CMK (cell line): ENCODE results near the gene TNRC6B.
"Not testable (repeated sequence)": the region's sequence is repeated elsewhere in the genome, so short reads cannot be mapped to it uniquely, and the experiment has no call there.

Experiments used
- DNase-seq: peaks from one replicate; pipeline ENCODE4 v3.0.0-alpha.2; 2010; ENCODE audit warnings: low read depth

Gene TNRC6B

DNA sequence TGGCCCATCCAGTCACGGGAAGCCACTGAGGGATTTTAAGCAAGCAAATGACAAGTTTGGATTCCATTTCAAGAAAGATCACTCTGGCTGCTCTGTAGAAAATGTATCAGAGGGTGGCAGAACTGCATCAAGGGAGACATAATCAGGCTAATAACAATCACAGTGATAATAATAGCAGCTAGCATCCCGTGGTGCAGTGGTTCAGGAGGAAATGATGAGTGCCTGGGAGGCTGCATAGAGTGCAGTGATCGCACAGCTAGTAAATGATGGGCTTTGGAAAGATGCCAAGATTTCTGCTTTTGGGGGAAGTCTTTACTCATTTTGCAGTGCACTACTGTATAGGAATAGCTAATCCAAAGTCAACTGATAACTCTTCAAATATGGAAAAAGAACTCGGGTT, 35.8 kb downstream of the TNRC6B start:
- DNase-seq: no peak

DNA sequence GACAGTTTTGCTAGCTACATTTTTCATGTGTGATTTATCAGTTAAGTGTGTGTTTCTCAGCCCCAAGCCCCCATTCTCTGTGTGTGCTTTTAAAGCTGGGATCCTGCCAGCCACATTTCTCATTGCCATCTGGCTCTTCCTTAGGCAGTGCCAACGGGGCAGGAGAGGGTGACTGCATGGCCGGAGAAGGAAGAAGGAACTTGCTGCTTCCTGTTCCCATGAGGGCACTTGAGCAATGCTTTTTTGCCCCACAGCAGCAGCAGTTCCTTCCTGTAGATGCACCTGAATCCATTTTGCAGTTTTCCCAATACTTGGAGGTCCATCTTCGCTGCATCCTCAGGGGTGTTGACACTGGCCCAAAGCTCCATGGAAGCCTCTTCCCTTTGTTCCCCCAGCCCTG, 37.5 kb downstream of the TNRC6B start:
- no peak for DNase-seq

DNA sequence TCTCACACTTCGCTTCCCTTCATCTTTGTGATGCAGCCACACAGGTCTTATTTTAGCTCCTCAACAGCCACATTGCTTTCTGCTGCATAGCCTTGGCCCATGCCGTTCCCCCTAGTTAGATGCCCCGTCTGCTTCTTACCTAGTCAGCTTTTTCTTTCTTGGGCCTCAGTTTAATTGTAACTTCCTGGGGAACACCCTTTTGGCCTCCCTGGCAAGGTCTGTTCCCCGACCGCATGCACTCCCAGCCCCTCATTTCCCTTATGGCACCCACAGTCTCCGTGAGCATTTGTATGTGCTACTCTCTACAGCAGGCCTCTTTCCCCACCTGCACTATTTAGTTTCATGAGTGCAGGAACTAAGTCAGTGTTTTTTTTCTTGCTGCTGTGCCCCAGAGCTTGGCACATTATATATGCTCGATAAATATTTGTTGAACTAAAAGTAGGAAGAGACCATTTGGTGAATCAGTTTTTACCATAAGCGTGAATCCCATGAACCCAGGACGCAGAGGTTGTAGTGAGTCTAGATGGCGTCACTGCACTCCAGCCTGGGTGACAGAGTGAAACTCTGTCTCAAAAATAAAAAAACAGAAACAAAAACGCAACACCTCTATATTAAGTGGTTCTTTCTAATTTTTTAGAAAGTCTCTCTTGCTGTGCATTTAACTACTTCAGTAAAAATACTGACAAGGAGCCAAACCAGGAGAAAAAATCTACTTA, 38.5 kb downstream of the TNRC6B start:
- DNase-seq: no peak

DNA sequence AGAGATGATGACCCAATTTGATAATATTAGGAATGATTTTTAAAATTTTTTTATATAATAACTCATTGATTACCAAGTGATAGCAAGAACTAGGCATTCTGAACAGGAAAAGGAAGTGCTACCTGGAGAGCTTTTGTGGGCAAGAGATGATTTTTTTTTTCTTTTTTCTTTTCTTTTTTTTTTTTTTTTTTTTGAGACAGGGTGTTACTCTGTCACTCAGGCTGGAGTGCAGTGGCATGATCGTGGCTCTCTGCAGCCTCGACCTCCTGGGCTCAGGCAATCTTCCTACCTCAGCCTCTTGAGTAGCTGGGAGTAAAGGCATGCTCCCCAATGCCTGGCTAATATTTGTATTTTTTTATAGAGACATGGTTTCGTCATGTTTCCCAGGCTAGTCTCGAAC, 40.4 kb downstream of the TNRC6B start:
- no peak for DNase-seq

DNA sequence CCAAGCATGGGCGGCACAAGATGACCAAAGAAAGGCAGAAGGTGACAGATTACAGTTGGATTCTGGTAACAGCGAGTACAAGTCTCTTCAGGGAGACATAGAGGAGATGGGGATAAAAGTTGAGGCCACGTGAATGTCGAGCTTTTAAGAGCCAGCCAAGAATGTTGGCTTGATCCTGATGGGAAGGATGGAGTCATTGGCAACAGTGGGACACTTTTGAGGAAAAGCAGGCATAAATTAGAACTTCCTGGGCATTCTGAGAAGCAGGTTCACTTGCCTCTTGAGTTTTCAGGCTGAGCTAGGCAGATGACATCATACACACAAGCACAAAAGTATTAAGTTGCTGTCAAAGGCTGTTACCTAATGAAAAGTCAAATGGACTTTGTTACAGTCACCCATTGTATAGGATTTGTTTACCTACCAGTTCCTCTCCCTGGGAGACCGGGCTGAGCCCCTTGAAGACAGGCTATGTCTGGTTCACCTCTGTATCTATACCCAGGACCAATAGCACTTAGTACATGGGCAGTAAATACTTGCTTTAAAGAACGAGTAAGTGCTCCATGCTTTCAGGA, 41.1 kb downstream of the TNRC6B start:
- no peak for DNase-seq

DNA sequence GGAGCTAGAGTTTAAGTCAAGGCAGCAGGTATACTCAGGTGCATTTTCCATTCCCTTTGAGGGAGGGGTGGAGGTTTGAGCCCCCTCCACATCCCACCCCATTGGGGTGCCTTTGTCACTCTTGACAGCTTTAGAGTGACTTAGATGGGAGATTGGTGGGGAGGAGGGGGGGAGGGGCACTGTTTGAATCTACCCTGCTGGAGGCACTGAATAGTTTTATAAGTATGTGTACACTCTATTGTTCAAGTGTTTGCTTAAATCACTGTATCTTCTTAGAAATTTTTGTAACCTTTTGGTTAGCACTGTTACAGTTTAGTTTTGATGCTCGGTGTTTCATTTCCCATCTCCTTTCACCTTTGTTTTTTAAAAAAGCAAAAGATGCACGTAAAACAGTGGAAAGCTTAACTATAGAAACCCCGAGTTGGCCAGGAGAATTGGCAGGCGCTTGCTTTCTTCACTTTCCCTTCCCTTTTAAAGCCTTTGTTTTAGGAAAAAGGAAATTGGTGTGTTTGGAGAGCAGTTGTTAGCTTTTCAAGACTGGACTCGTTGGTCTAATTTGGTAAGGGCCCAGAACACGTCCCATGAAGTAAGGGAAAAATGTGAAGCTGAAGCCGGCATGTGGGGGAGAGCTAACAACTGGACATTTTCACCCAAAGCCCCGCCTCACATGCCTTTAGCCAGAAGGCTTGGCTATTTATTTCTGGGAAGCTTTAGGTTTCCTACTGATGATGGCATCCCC, 42.8 kb downstream of the TNRC6B start:
- no peak for DNase-seq

DNA sequence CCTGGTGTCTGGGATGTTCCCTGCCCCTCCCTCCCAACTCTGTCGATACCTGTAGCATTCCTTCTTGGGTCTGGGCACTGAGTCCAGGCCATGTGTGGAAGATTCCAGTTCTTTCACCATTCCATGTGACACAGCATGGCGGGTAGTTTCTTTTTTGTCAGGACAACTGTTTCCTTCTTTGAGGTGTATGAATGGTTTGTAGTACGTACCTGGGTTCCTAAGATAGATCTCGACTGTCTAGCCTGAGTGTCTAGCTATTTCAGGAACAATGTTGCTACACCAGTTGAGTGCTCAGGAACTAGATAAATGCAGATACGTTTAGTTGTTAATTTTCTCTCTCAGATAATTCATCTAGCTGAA, 43.3 kb downstream of the TNRC6B start:
- no peak for DNase-seq

DNA sequence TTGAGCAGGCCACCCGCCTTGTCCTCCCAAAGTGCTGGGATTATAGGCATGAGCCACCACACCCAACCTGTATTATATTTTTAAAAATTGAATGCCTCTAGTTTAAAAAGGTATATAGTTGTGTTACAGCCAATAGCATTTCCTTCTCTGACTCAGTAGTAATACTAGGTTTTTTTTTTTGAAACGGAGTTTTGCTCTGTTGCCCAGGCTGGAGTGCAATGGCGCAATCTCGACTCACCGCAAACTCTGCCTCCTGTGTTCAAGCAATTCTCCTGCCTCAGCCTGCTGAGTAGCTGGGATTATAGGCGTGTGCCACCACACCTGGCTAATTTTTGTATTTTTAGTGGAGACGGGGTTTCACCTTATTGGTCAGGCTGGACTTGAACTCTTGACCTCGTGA, 45.3 kb downstream of the TNRC6B start:
- not testable (repeated sequence) for DNase-seq

DNA sequence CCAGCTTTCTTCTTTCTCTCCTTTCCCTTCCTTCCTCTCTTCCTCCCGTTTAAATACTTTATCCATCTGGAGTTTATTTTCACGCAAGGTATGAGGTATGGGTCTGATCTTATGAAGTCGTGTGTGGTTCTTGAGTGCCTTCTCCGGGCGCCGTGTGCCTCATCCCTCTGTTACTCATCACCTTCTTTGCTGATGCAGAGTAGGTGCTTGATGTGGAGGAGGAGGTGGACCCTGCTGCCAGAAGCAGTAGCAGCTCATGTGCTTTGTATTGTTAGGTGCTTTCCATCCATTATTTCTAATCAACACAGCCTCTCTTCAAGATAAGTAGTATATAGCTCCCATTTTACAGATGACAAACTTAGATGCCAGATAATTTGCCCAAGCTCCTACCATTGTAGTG, 47.0 kb downstream of the TNRC6B start:
- no peak for DNase-seq

DNA sequence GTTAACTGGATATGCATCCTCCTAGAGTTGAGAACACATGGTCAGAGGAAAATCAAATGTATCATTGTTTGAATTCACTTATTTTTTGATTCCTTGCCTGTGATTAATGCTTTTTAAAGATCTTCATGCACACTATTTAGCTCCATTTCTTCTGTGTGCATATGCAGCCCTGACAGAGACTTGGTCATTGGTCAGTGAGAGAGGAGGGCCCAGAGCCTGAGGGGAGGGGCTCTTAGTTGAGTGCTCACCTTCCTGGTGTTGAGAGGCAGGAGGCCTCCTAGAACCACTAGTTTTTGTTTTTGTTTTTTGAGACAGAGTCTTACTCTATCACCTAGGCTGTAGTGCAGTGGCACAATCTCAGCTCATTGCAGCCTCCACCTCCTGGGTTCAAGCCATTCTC, 48.9 kb downstream of the TNRC6B start:
- DNase-seq: no peak

DNA sequence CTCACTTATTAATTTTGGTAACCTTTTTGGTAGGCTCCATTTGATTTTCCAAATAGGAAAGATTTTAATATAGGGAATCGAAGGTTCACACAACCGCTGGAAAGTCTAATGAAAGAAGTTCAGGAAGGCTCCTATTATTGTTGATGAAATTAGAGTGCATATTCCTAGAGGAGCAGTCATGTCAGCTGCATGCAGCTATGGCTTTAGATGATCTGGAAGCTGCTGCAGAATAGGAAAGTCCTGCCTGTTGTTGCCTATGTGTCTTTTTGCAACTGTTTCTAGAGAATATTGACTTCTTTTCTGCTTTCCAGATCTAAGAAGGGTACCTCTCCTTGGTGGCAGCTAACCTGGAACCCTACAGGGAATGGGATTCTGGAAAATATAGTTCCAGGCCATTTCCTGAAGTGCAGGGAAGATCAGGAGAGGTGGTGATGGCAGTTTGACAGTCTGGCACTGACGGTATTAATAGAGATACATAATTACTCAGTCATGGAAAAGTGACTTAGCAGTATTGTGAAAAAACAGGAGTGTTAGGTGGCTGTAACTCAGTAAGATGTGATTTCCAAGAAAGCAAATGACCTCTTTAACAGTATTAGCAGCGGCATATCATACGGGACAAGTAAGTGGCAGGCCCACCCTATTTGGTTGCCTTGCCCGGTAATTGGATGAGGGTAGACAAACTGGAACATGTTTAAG, 54.0 kb downstream of the TNRC6B start:
- DNase-seq: no peak

DNA sequence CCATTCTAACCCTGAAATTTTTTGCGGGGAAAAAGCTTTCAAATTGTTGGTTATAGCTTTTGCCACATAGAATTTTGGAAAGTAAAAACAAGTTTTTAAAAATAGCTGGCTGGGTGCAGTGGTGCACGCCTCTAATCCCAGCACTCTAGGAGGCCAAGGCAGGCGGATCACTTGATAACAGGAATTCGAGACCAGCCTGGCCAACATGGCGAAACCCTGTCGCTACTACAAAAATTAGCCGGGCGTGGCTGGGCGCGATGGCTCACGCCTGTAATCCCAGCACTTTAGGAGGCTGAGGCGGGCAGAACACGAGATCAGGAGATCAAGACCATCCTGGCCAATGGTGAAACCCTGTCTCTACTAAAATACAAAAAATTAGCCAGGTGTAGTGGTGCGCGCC, 54.9 kb downstream of the TNRC6B start:
- no peak for DNase-seq

DNA sequence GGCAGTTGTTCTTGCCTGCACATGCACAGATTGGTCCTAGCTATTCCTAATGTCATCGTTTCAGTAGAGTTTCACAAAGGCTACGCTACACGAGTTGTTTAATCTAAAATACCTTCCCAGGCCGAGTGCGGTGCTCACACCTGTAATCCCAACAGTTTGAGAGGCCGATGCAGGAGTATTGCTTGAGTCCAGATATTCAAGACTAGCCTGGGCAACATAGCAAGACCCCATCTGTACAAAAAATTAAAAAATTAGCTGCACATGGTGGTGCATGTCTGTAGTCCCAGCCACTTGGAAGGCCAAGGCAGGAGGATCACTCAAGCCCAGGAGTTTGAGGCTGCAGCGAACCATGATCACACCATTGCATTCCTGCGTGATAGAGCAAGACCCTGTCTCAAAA, 56.2 kb downstream of the TNRC6B start:
- no peak for DNase-seq

DNA sequence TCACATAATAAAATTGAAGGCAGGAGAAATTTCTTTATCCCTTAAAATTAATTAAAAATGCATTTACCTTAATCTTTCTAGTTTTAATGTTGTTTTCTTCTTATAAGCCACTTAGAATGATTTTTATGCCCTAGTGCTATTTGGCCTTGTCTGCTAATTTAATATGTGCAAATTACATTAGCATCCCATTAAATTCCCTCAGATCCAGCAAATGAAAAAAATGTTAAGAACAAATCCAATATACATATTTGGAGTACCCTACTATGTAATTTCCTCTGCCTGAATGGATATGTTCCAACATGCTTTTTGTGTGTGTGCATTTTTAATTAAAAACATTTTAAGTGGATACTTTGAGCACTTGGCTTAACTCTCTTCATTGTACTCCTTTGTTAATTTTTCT, 56.9 kb downstream of the TNRC6B start:
- no peak for DNase-seq

DNA sequence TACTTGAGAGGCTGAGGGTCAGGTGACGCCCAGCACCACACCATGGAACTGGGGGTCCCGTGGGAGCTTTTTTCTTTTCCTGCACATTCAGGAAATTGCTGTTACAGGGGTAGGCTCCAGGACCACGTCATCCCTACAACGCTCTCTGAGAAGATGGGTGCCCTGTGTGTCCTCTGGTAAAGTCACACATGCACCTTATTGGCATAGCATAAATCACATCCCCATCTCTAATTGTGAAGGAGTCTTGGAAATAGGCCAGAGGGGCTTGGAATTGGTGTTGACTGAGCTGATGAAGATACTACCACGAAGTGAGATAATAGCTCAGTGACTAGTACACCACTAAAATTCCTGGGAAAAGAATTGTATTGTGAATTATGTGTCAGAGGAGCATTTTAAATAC, 57.6 kb downstream of the TNRC6B start:
- DNase-seq: no peak

DNA sequence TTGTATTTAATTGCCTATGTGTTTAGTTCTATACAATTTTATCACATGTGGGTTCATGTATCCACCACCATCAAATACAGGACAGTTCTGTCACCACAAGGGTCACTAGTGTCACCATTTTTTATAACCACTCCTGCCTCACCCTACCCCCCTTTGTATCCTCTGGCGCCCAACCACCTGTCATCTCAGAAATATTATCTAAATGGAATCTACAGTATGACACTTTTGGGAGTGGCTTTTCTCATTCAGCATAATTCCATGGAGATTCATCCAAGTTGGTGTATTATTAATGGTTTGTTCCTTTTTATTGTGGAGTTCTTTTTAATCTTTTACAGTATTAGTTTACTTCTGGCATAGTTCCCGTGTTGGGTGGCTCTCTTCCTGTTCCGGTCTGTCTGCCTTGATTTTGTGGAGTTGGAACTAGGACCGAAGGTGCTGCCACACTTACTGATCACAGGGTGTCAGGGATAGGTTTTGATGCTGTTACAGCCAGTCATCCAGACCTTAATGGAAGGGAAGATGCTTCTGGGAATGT, 58.5 kb downstream of the TNRC6B start:
- no peak for DNase-seq

DNA sequence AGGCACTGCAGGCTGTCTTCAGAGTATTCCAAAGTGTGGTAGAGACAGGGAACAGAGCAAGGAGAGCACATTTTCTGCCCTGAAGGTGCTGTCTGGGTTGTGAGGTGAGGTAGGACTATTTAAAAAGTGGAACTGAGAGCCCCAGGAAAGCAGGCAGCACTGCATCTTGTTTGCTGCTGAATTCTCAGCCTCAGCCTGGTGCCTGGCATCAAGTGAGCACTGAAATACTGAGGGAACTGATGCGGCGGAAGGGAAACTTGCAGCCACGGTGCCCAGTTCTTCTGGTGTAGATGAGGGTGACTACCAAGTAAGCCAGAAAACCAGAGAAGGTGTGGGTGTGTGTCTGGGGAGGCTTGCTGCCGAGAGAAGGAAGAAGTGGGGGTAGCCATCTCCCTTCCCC, 59.5 kb downstream of the TNRC6B start:
- DNase-seq: no peak

DNA sequence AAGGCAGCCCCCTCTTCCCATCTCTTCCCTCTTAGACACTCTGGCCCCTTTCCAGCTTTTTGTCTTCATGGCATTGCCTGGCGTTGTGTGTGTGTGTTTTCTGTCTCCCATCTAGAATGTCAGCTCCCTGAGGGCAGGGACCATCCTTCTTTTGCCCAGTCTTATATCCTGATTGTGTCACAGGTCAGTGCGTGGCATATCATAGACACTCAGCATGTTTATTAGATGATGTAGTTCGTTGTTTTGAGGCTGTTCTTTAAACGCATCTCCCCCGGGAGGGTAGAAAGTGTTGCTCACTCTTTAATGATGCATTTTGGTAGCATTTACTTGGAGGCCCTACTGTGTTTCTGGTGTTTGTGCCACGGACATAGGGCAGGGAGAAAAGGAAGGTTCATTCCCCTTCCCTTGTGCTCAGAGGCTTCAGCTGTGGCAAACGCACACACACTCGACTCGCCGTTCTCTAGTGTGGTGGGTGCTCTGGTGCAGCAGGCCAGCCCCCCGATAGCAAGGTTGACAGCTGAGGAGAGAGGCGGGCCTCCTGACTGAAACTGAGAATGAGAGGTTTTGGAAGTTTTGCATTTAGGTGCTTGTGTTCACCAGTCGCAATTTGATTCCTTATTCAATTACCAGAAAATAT, 60.2 kb downstream of the TNRC6B start:
- no peak for DNase-seq

DNA sequence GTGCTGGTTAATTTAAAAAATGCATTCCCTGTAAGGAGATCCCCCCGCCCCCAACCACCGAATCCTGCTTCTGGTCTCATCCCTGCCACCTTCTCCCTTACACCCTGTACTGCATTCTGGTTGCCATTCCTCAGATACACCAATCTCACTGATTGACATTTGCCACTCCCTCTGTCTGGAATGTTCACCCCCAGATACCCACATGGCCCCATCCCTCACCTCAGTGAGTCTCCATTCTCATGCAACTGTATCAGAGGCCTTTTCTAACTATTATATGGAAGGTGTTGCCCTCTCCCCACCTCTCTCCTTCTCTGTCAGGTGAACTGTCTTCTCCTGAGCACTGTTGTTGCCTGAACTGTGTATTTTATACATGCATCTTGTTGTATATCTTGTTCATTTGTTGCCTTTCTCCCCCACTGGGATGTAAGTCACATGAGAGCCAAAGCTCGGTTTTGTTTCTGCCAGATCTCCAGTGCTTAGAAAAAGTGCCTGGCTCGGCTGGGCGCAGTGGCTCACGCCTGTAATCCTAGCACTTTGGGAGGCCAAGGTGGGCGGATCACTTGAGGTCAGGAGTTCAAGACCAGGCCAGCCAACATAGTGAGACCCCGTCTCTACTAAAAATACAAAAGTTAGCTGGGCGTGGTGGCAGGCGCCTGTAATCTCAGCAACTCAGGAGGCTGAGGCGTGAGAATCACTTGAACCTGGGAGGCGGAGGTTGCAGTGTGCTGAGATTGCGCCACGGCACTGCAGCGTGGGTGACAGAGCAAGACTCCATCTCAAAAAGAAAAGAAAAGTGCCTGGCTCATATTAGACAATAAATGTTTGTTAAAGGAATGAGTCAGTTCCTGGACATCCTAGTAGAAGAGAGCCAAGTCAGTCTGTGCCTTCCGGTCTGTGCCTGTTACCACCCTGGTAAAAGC, 61.0 kb downstream of the TNRC6B start:
- DNase-seq: no peak

DNA sequence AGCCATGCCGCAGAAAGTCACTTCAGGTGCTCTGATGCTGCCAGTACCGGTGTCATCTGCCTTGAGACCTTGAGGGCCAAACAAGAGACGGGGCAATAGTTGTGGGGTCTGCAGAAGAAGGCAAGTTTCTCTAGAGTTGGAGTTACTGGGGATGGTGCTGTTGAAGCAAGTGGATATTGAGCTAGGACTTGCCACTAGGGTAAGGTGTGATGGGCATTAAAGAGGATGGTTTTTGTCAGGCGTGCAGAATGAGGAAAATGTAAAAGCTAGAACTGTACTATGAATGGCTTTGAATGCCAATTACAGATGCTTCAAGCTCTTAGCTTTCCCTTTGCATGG, 61.6 kb downstream of the TNRC6B start:
- no peak for DNase-seq

DNA sequence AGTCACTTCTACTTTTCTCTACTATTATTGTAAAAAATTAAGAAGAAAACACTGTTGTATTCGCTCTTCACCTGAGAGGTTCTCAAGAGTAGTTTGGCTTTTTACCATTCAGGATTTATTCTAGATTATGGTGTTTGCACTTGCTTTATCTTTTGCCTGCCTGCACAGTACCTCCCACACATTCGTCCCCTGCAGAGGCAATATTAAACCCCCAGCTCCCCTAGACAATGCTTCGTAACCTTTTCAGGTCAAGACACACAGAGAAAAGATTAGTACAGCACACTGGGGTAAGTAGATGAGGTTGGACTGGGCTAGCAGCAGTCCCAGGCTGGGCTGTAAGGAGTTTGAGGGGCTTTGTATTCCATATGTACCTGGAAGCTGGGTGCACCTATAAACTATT, 62.4 kb downstream of the TNRC6B start:
- DNase-seq: no peak
